GM18519 (cell line): Measurements from ENCODE around the gene RFXANK.

ENCODE experiments used
- ATAC-seq: cut with Tn5 transposase; IDR thresholded peaks from one replicate; pipeline ENCODE4 v1.9.1; 2021; ENCODE audit warnings: mild to moderate bottlenecking, moderate library complexity; ENCODE audit not compliant: unreplicated experiment, low FRiP score

The RFXANK gene

GRCh38 chr19:19226663-19227062 is 34.6 kb downstream of the RFXANK start:
- no peak for ATAC-seq

- no peak for ATAC-seq
These were observed 35.2 kb downstream of the RFXANK start for GRCh38 chr19:19227217-19227616.

- no peak for ATAC-seq
These were observed 37.6 kb downstream of the RFXANK start for GRCh38 chr19:19229701-19230100.

GRCh38 chr19:19230999-19231398 is 38.9 kb downstream of the RFXANK start:
- ATAC-seq: no peak

- no peak for ATAC-seq
These were observed 40.2 kb downstream of the RFXANK start for GRCh38 chr19:19232261-19232721.

- no peak for ATAC-seq
These were observed 42.3 kb downstream of the RFXANK start for GRCh38 chr19:19234220-19234816.

- ATAC-seq: no peak
These were observed 44.1 kb downstream of the RFXANK start for GRCh38 chr19:19236173-19236572.

- ATAC-seq: no peak
These were observed 46.3 kb downstream of the RFXANK start for GRCh38 chr19:19238126-19238894.

- no peak for ATAC-seq
These were observed 47.6 kb downstream of the RFXANK start for GRCh38 chr19:19239675-19240074.

GRCh38 chr19:19240476-19240875 is 48.4 kb downstream of the RFXANK start:
- ATAC-seq: no peak

GRCh38 chr19:19250196-19250801 is 58.2 kb downstream of the RFXANK start:
- ATAC-seq: no peak
